Thoracic aorta (tissue), 2 donors: ENCODE data around the gene EFR3B. TPM values are rescaled to one million over a fixed set of nuclear protein-coding genes. Genes with fewer than 3 reads are reported as not detected.

Experiments used
- ATAC-seq: fragments of 150-250 bp; one replicate; pipeline ENCODE4 v1.8.0; 2017; ENCODE audit warnings: low read depth; ENCODE audit not compliant: insufficient number of reproducible peaks, low FRiP score
- DNase-seq: peaks from one replicate; pipeline ENCODE4 v3.0.0-alpha.2; 2020; ENCODE audit warnings: low spot score
- H3K27ac ChIP-seq, 2 donors: fragments of 200-600 bp; sonication (generic); 1 replicate in 1 of 2; 2 replicates in 1 of 2; pipeline ENCODE4 v1.5.1; 2016; ENCODE audit warnings: mild to moderate bottlenecking in 2 of 2, moderate library complexity in 2 of 2
- H3K27me3 ChIP-seq: fragments of 200-600 bp; sonication (generic); replicated peaks from 2 replicates; pipeline ENCODE4 v1.6.0; 2016; ENCODE audit warnings: mild to moderate bottlenecking; ENCODE audit not compliant: insufficient read depth
- H3K36me3 ChIP-seq: fragments of 200-600 bp; sonication (generic); one replicate; pipeline ENCODE4 v1.5.1; 2016
- H3K4me1 ChIP-seq, 2 donors: fragments of 200-600 bp; sonication (generic); 1 replicate in 1 of 2; 2 replicates in 1 of 2; pipeline versions ENCODE4 v1.5.1 to v1.6.0; 2016; ENCODE audit warnings: low read depth in 2 of 2, mild to moderate bottlenecking in 1 of 2; ENCODE audit not compliant: control insufficient read depth in 1 of 2
- H3K4me3 ChIP-seq: fragments of 200-600 bp; sonication (generic); 2 replicates; pipeline ENCODE4 v1.5.1; 2016; ENCODE audit warnings: mild to moderate bottlenecking
- H3K9me3 ChIP-seq: fragments of 200-600 bp; sonication (generic); 2 replicates; pipeline ENCODE4 v1.5.1; 2016
- total RNA-seq, 2 donors: library from RNA; depleted of rRNA; stranded (reverse); fragments of >200 nt; gene quantifications; one replicate each; pipeline versions ENCODE4 v1.1.0 to v1.2.3, GENCODE V29; 2016
- TF ChIP-seq, protein P1 (sequence below): fragments of 200-600 bp; sonication (generic); IDR thresholded peaks from one replicate; pipeline ENCODE4 v1.5.1; 2019; ENCODE audit warnings: antibody characterized with exemption

The EFR3B gene
- total RNA-seq, 2 donors from 2014 or later: 0.81 to 1.4 TPM

DNA sequence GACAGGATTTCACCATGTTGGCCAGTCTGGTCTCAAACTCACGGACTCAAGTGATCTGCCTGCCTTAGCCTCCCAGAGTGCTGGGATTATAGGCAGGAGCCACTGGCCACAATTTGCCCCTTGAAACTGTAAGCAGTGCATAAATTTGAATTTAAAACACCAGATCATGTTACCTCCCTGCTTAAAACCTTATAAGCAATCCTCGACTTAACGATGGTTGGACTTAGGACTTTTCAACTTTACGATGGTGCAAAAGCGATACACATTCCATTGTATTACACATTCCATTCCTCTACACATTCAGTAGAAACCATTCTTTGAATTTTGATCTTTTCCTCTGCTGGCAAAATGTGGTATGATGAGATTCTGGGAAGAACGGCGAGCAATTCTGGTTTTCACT is 23.2 kb upstream of the EFR3B start:
- DNase-seq (no peak), ATAC-seq (no peak)
- TF ChIP-seq, protein P1, sequence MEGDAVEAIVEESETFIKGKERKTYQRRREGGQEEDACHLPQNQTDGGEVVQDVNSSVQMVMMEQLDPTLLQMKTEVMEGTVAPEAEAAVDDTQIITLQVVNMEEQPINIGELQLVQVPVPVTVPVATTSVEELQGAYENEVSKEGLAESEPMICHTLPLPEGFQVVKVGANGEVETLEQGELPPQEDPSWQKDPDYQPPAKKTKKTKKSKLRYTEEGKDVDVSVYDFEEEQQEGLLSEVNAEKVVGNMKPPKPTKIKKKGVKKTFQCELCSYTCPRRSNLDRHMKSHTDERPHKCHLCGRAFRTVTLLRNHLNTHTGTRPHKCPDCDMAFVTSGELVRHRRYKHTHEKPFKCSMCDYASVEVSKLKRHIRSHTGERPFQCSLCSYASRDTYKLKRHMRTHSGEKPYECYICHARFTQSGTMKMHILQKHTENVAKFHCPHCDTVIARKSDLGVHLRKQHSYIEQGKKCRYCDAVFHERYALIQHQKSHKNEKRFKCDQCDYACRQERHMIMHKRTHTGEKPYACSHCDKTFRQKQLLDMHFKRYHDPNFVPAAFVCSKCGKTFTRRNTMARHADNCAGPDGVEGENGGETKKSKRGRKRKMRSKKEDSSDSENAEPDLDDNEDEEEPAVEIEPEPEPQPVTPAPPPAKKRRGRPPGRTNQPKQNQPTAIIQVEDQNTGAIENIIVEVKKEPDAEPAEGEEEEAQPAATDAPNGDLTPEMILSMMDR: no peak
- Histone ChIP-seq H3K9me3 (no peaks in the 10 kb centered on the region), H3K4me1 (no peaks in the 10 kb centered on the region), H3K4me3 (no peak overlapping the region), H3K27ac (no peak overlapping the region), H3K36me3 (no peaks in the 10 kb centered on the region), H3K27me3 (no peaks in the 10 kb centered on the region)

DNA sequence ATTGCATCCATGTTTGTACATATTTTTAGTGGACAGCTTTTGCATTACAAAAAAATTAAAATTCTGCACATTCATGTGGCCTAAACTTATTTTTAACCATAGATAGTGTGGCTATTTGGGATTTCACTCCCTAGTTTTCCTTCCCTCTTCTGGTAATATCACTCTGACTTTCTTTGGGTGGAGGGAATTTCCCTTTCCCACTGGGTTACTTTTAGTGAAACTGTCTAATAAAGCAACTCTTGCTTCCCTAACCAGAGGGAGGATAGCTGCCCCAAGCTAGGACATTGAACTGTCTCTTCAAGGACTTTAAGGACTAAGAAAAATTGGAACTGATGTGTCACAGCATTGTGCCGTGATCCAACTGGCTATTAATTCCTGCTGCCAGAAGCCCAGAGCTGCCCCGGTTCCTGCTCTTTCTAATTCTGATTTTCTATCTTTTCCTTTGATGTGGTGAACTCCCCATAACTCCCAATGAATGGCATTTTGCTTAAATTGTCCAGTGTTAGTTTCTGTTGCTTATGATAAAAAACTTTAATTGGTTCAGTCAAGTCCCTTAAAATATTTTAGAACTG is 20.0 kb upstream of the EFR3B start:
- no peak overlapping the region for H3K27ac ChIP-seq
- no peaks in the 10 kb centered on the region for H3K9me3 ChIP-seq
- ATAC-seq (no peak), DNase-seq (no peak)
- no peak overlapping the region for H3K4me3 ChIP-seq
- H3K27me3 ChIP-seq: no peaks in the 10 kb centered on the region
- H3K36me3 ChIP-seq: no peaks in the 10 kb centered on the region
- no peaks in the 10 kb centered on the region for H3K4me1 ChIP-seq
- TF ChIP-seq, protein P1: no peak

DNA sequence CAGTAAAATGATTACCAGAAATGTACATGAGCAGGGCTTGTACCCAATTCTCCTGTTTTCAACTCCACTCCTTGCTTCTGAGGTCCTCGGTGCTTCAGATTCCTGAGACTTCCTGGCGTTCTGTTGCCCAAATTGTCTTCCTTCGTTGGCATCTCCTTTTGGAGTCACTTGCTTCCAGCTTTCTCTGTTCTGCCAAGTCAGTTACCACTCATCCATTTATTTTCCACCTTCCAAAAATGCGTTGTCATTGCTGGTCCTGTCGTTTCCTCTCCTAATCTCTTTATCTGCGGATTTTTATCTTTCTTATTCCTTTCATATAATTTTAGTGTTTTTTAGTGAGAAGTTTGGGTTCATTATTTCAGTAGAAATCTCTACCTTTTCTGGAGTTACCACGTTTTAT is 18.5 kb upstream of the EFR3B start:
- ATAC-seq: no peak
- no peaks in the 10 kb centered on the region for H3K9me3 ChIP-seq
- TF ChIP-seq, protein P1: no peak

DNA sequence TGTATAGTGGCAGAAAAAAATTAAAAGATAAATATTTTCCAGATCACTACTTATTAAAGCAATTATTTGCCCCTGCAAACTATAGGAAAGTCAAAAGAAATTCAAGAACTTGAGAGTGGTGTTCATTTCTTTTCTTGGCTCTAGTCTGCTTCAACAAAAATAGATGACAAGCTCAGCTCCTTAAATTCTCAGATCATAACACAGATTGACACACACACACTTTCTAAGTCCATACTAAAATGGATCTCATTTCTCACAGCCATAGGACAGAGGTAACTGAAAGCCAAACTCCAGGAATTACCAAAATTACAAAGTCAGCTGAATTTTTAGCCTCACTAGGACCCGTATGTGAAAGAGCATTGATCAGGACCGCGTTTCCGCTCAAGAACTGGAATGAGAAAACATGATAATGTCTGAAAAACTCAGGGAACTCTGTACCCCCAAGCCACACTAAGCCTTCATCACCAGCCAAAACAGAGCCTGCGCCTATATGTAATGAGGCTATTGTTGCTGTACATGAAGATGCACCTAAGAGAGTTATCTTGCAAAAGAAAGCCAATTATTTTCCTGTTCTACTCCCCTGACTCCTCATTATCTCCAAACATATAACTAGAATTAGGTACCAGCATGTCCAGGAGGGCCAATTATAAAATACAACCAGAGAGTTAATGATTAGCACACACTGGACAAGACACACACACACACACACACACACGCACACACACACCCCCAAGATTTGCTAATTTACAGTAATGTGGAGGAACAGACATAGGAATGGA is 16.5 kb upstream of the EFR3B start:
- H3K4me1 ChIP-seq: no peaks in the 10 kb centered on the region
- H3K27ac ChIP-seq: no peak overlapping the region
- no peak for ATAC-seq
- no peak overlapping the region for H3K4me3 ChIP-seq
- DNase-seq: no peak
- TF ChIP-seq, protein P1: no peak
- H3K36me3 ChIP-seq: no peaks in the 10 kb centered on the region
- H3K27me3 ChIP-seq: no peaks in the 10 kb centered on the region
- H3K9me3 ChIP-seq: no peaks in the 10 kb centered on the region

More for the DNA sequence above, 18.5 kb upstream of the EFR3B start:
- Histone ChIP-seq H3K36me3 (no peaks in the 10 kb centered on the region), H3K4me3 (no peak overlapping the region), H3K4me1 (no peaks in the 10 kb centered on the region), H3K27ac (no peak overlapping the region), H3K27me3 (no peaks in the 10 kb centered on the region)
- no peak for DNase-seq

DNA sequence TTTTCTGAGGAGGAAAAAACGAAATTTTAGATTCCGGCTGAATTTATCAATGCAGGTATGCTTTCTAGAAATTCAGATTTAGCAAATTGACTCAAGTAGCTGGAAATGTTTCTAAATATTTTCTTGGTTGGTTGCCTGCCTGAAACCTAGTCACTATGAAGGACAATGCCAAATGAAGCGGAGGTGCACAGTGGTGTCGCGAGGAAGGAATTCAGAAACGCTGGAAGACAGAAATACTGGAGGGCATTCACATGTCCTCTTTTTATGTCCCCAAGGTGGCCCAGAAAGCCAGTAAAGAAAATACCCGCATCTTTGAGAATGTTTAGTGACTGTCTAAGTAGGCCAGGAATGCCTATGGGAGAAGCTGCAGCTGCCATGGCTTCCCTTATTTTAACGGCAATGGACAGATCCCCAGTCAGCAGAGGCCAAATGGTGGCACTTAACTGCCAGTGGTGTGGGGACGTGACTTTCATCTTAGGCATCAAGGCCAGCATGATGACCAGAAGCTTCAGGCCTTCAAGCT is 15.8 kb upstream of the EFR3B start:
- Histone ChIP-seq H3K36me3 (no peaks in the 10 kb centered on the region), H3K27ac (no peak overlapping the region), H3K4me1 (no peaks in the 10 kb centered on the region), H3K9me3 (no peaks in the 10 kb centered on the region), H3K27me3 (no peaks in the 10 kb centered on the region), H3K4me3 (no peak overlapping the region)
- no peak for ATAC-seq
- TF ChIP-seq, protein P1: no peak
- no peak for DNase-seq
